K562 (cell line): ENCODE data around the gene NEU3. TPM values are rescaled to one million over a fixed set of nuclear protein-coding genes. Genes with fewer than 3 reads are reported as not detected.

Source experiments
- ATAC-seq: fragments of 200-7000 bp; cut with Tn5 transposase; 3 replicates; pipeline ENCODE4 v1.9.1; 2020; ENCODE audit warnings: moderate library complexity
- BruUV-seq: library from RNA; stranded (reverse); fragments of 400-500 nt; replicated peaks from 2 replicates; lab custom pipeline; 2021; lab: Mats Ljungman, UMichigan
- CTCF ChIA-PET: fragments of 300-600 bp; formaldehyde crosslinking; extraction: SDS; loops from one replicate; lab custom pipeline; 2021; ENCODE audit warnings: low intra/inter-chr PET ratio; lab: Yijun Ruan, JAX
- POLR2A ChIA-PET: fragments of 300-600, 350-650 bp; sonication (Branson Sonifier 250); formaldehyde crosslinking; extraction: SDS; loops from one replicate; lab custom pipeline; 2021; ENCODE audit warnings: antibody characterized with exemption, inconsistent platforms; lab: Yijun Ruan, JAX
- DNase-seq, 4 experiments: peaks; one replicate each; pipeline versions ENCODE4 v3.0.0 to v3.0.0-alpha.2; 2011 to 2018; ENCODE audit warnings: low spot score in 3 of 4, mixed read lengths in 3 of 4; ENCODE audit errors: extremely low read depth in 1 of 4
- FAIRE-seq: peaks from 2 replicates; lab custom pipeline; 2011; peaks lifted over from hg19 to GRCh38; lab: Jason Lieb, UNC
- H2AFZ ChIP-seq: 2 replicates; pipeline ENCODE4 v1.6.0; 2011; ENCODE audit warnings: low read depth, low read length, control low read depth, inconsistent platforms
- H3K27ac ChIP-seq: fragments of 200-600 bp; 3 replicates; pipeline ENCODE4 v1.8.0; 2011; ENCODE audit warnings: low read depth, mild to moderate bottlenecking, control low read depth, inconsistent platforms, low read length, moderate library complexity, mixed read lengths; ENCODE audit errors: extremely low read depth
- H3K27me3 ChIP-seq, 2 experiments: fragments of 300-600 bp in 1 of 2; 2 replicates in 1 of 2; 3 replicates in 1 of 2; pipeline versions ENCODE4 v1.6.0 to v1.8.0; 2011; ENCODE audit warnings: inconsistent platforms in 2 of 2, low read length in 2 of 2, mild to moderate bottlenecking in 1 of 2, mixed read lengths in 1 of 2, moderate library complexity in 1 of 2; ENCODE audit not compliant: control insufficient read depth in 2 of 2, insufficient read depth in 2 of 2
- H3K36me3 ChIP-seq: fragments of 300-600 bp; 3 replicates; pipeline ENCODE4 v1.8.0; 2011; ENCODE audit warnings: mild to moderate bottlenecking, low read length, inconsistent platforms; ENCODE audit not compliant: control insufficient read depth, insufficient read depth
- H3K4me1 ChIP-seq, 2 experiments: fragments of 200-600 bp in 1 of 2; replicated peaks in 1 of 2; 2 replicates in 1 of 2; 3 replicates in 1 of 2; pipeline versions ENCODE4 v1.5.1 to v1.8.0; 2011; ENCODE audit warnings: inconsistent platforms in 2 of 2, low read length in 2 of 2, mild to moderate bottlenecking in 1 of 2, mixed read lengths in 1 of 2, moderate library complexity in 1 of 2; ENCODE audit not compliant: control insufficient read depth in 2 of 2, insufficient read depth in 2 of 2
- H3K4me2 ChIP-seq: 2 replicates; pipeline ENCODE4 v1.6.1; 2011; ENCODE audit warnings: low read length, control low read depth, inconsistent platforms, mixed read lengths; ENCODE audit not compliant: insufficient read depth
- H3K4me3 ChIP-seq: fragments of 200-600 bp; sonication (generic), shearing (Covaris generic); 2 replicates; pipeline ENCODE4 v1.5.1; 2016; ENCODE audit warnings: control low read depth, inconsistent platforms
- H3K79me2 ChIP-seq: fragments of 200-600 bp; 3 replicates; pipeline ENCODE4 v1.8.0; 2011; ENCODE audit warnings: low read length, inconsistent platforms; ENCODE audit not compliant: control insufficient read depth, insufficient read depth
- H3K9ac ChIP-seq, 2 experiments: 2 replicates each; pipeline versions ENCODE4 v1.6.0 to v1.6.1; 2011; ENCODE audit warnings: low read depth in 2 of 2, low read length in 2 of 2, control low read depth in 1 of 2, inconsistent platforms in 1 of 2, mild to moderate bottlenecking in 1 of 2, mixed read lengths in 1 of 2; ENCODE audit not compliant: insufficient read depth in 1 of 2
- H3K9me1 ChIP-seq: one replicate; pipeline ENCODE4 v1.6.0; 2011; ENCODE audit warnings: inconsistent platforms, mild to moderate bottlenecking, low read length, moderate library complexity; ENCODE audit not compliant: control insufficient read depth, insufficient read depth
- H3K9me3 ChIP-seq: replicated peaks from 2 replicates; pipeline ENCODE4 v1.5.1; 2011; ENCODE audit warnings: low read depth, low read length, inconsistent platforms; ENCODE audit not compliant: control insufficient read depth, insufficient read depth
- H4K20me1 ChIP-seq: replicated peaks from 2 replicates; pipeline ENCODE4 v1.6.1; 2011; ENCODE audit warnings: low read length, inconsistent platforms, mixed read lengths; ENCODE audit not compliant: control insufficient read depth, insufficient read depth
- SIN3A ChIP-seq, 2 experiments: fragments of 150-350 bp in 1 of 2; IDR thresholded peaks; 2 replicates each; pipeline ENCODE4 v1.6.1; 2011 to 2016; ENCODE audit warnings: borderline replicate concordance in 2 of 2, low read depth in 2 of 2, low read length in 2 of 2, mild to moderate bottlenecking in 2 of 2, moderate library complexity in 2 of 2; ENCODE audit not compliant: control insufficient read depth in 1 of 2
- WGBS: fragments of 100-300 bp; shearing (Covaris generic); methylation state at CpG from one replicate; pipeline ENCODE4 v1.1.6; 2016; ENCODE audit warnings: low coverage, mixed read lengths; ENCODE audit not compliant: insufficient coverage; ENCODE audit errors: missing lambda C conversion rate; 5-methylcytosine and 5-hydroxymethylcytosine counted together
- in situ Hi-C: fragments of 300-500 bp; cut with MboI; formaldehyde crosslinking; loops from 4 replicates; pipeline ENCODE4 v1.15.0; 2018; ENCODE audit warnings: inconsistent platforms, mixed read lengths
- intact Hi-C: fragments of 100-400 bp; cut with micrococcal nuclease; formaldehyde crosslinking; loops from 2 replicates; pipeline ENCODE4 v1.14.2; 2022
- polyA plus RNA-seq, 8 experiments: library from polyadenylated mRNA; depleted of rRNA in 4 of 8; stranded (reverse) in 5 of 8; unstranded in 3 of 8; fragments of >200 nt; fragmentation: Nextera tagmentation in 2 of 8; fragmentation: Illumina TruSeq in 1 of 8; extraction: Ambion mirVana in 2 of 8; extraction: Trizol in 1 of 8; gene quantifications; 2 replicates each; pipeline versions ENCODE4 v1.2.1 to v1.2.3, GENCODE V29; 2011 to 2014; ENCODE audit warnings: inconsistent platforms in 1 of 8, missing spikeins in 1 of 8
- total RNA-seq, 7 experiments: library from RNA; depleted of rRNA in 6 of 7; stranded (reverse); fragments of >200 nt in 6 of 7; fragmentation: Illumina TruSeq in 2 of 7; extraction: Trizol in 2 of 7; gene quantifications; 2 replicates each; pipeline versions ENCODE4 v1.2.1 to v1.2.3, GENCODE V29; 2011 to 2021; ENCODE audit warnings: low replicate concordance in 1 of 7
- TF ChIP-seq, protein P1 (sequence below): fragments of 450-650 bp; IDR thresholded peaks from 2 replicates; pipeline ENCODE4 v1.6.1; 2016; ENCODE audit warnings: borderline replicate concordance
- TF ChIP-seq, protein P2 (sequence below): fragments of 450-650 bp; IDR thresholded peaks from 2 replicates; pipeline ENCODE4 v1.6.1; 2016; ENCODE audit warnings: mild to moderate bottlenecking, moderate library complexity

The NEU3 gene
- total and polyA plus RNA-seq, 9 of the 15 experiments (the other 6 are each of a cell fraction or from before 2014, with no cell fraction given) = 6.2 to 41.3 (median 31.1) TPM

DNA sequence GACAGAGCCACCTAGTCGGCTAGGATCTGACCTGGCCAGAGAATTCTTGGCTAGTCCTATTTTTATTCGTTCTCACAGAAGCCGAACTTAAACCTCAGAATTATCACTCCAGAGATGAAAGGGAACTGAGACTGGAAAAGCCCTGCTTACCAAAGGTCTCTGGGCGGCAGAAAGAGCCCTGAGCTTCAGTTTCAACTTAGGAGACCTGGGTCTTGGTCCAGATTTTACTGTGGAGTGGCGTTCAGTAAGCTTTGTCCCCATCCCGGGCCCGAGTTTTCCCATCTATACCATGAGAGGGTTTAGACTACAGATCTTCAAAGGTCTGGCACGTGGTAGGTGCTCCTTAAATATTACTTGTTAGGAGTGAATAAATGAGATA is 516 bp downstream of the NEU3 start:
- ChIA-PET POLR2A (interaction anchor here (0.6 to 3.2 kb wide), 22 partner anchors 8 to 820 kb away, joined by 3 to 14 read pairs (median 4); partner anchors contain the start of genes SPCS2 and XRRA1), CTCF (no interaction called here)
- Histone ChIP-seq H3K9ac (peak overlapping the region; percentile 90 to 94), H3K4me2 (peak overlapping the region; percentile 96), H4K20me1 (no peaks in the 10 kb centered on the region), H3K4me1 (peaks cover 4 to 25% of the 10 kb centered on the region in 2 experiments; a peak in 4 of 5 replicates), H3K27me3 (no peaks in the 10 kb centered on the region), H3K9me3 (no peaks in the 10 kb centered on the region), H3K36me3 (peaks cover 25% of the 10 kb centered on the region; the same call in 2 of the 3 replicates), H3K79me2 (peaks cover 47% of the 10 kb centered on the region), H3K9me1 (no peaks in the 10 kb centered on the region), H3K4me3 (peak overlapping the region; percentile 97), H3K27ac (peak overlapping the region; percentile 93), H2AFZ (peak overlapping the region; percentile 87)
- WGBS = under 1% methylated on average over 8 of the region's 8 CpGs
- DNase-seq = peak in 2 of 4 experiments; percentile 26 to 31
- FAIRE-seq = no peak
- peak; percentile 19 for ATAC-seq
- BruUV-seq = TSS peak; percentile 53
- intact Hi-C loops (loop anchor here (2.0 kb wide), 1 partner anchor 40 kb away; the partner anchor contains the start of genes SPCS2 and XRRA1), in situ Hi-C loops (no loop called here)
- TF ChIP-seq, protein P1, sequence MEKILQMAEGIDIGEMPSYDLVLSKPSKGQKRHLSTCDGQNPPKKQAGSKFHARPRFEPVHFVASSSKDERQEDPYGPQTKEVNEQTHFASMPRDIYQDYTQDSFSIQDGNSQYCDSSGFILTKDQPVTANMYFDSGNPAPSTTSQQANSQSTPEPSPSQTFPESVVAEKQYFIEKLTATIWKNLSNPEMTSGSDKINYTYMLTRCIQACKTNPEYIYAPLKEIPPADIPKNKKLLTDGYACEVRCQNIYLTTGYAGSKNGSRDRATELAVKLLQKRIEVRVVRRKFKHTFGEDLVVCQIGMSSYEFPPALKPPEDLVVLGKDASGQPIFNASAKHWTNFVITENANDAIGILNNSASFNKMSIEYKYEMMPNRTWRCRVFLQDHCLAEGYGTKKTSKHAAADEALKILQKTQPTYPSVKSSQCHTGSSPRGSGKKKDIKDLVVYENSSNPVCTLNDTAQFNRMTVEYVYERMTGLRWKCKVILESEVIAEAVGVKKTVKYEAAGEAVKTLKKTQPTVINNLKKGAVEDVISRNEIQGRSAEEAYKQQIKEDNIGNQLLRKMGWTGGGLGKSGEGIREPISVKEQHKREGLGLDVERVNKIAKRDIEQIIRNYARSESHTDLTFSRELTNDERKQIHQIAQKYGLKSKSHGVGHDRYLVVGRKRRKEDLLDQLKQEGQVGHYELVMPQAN = no peak
- TF ChIP-seq SIN3A (IDR thresholded peaks at IDR 0.05; ENCODE audit: borderline replicate concordance in 2 of 2, control insufficient read depth in 1 of 2, low read depth in 2 of 2, low read length in 2 of 2) = peak in 1 of 2 experiments; percentile 9; a peak in 1 of 4 replicates
- TF ChIP-seq, protein P2, sequence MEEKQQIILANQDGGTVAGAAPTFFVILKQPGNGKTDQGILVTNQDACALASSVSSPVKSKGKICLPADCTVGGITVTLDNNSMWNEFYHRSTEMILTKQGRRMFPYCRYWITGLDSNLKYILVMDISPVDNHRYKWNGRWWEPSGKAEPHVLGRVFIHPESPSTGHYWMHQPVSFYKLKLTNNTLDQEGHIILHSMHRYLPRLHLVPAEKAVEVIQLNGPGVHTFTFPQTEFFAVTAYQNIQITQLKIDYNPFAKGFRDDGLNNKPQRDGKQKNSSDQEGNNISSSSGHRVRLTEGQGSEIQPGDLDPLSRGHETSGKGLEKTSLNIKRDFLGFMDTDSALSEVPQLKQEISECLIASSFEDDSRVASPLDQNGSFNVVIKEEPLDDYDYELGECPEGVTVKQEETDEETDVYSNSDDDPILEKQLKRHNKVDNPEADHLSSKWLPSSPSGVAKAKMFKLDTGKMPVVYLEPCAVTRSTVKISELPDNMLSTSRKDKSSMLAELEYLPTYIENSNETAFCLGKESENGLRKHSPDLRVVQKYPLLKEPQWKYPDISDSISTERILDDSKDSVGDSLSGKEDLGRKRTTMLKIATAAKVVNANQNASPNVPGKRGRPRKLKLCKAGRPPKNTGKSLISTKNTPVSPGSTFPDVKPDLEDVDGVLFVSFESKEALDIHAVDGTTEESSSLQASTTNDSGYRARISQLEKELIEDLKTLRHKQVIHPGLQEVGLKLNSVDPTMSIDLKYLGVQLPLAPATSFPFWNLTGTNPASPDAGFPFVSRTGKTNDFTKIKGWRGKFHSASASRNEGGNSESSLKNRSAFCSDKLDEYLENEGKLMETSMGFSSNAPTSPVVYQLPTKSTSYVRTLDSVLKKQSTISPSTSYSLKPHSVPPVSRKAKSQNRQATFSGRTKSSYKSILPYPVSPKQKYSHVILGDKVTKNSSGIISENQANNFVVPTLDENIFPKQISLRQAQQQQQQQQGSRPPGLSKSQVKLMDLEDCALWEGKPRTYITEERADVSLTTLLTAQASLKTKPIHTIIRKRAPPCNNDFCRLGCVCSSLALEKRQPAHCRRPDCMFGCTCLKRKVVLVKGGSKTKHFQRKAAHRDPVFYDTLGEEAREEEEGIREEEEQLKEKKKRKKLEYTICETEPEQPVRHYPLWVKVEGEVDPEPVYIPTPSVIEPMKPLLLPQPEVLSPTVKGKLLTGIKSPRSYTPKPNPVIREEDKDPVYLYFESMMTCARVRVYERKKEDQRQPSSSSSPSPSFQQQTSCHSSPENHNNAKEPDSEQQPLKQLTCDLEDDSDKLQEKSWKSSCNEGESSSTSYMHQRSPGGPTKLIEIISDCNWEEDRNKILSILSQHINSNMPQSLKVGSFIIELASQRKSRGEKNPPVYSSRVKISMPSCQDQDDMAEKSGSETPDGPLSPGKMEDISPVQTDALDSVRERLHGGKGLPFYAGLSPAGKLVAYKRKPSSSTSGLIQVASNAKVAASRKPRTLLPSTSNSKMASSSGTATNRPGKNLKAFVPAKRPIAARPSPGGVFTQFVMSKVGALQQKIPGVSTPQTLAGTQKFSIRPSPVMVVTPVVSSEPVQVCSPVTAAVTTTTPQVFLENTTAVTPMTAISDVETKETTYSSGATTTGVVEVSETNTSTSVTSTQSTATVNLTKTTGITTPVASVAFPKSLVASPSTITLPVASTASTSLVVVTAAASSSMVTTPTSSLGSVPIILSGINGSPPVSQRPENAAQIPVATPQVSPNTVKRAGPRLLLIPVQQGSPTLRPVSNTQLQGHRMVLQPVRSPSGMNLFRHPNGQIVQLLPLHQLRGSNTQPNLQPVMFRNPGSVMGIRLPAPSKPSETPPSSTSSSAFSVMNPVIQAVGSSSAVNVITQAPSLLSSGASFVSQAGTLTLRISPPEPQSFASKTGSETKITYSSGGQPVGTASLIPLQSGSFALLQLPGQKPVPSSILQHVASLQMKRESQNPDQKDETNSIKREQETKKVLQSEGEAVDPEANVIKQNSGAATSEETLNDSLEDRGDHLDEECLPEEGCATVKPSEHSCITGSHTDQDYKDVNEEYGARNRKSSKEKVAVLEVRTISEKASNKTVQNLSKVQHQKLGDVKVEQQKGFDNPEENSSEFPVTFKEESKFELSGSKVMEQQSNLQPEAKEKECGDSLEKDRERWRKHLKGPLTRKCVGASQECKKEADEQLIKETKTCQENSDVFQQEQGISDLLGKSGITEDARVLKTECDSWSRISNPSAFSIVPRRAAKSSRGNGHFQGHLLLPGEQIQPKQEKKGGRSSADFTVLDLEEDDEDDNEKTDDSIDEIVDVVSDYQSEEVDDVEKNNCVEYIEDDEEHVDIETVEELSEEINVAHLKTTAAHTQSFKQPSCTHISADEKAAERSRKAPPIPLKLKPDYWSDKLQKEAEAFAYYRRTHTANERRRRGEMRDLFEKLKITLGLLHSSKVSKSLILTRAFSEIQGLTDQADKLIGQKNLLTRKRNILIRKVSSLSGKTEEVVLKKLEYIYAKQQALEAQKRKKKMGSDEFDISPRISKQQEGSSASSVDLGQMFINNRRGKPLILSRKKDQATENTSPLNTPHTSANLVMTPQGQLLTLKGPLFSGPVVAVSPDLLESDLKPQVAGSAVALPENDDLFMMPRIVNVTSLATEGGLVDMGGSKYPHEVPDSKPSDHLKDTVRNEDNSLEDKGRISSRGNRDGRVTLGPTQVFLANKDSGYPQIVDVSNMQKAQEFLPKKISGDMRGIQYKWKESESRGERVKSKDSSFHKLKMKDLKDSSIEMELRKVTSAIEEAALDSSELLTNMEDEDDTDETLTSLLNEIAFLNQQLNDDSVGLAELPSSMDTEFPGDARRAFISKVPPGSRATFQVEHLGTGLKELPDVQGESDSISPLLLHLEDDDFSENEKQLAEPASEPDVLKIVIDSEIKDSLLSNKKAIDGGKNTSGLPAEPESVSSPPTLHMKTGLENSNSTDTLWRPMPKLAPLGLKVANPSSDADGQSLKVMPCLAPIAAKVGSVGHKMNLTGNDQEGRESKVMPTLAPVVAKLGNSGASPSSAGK = peak; percentile 36; the same call in 1 of the 2 replicates
